Measurements from ENCODE around the gene DCC. TPM values are rescaled to one million over a fixed set of nuclear protein-coding genes. Genes with fewer than 3 reads are reported as not detected.
"Not testable (repeated sequence)": the region's sequence is repeated elsewhere in the genome, so short reads cannot be mapped to it uniquely, and the experiment has no call there.

The DCC gene
- total RNA-seq, 2 donors from 2014 or later = 0.18 to 0.34 TPM

- no peak for ATAC-seq
- intact Hi-C loops (cut with DNase I, micrococcal nuclease) = no loop called here
Measured at GRCh38 chr18:52345428-52345827, 5.4 kb downstream of the DCC start.

GRCh38 chr18:52348209-52348608, 8.2 kb downstream of the DCC start:
- DNase-seq = no peak
- intact Hi-C loops (cut with DNase I, micrococcal nuclease) = no loop called here
- no peak for ATAC-seq

More at GRCh38 chr18:52345428-52345827, 5.4 kb downstream of the DCC start:
- no peak for DNase-seq

GRCh38 chr18:52349498-52349897, 9.5 kb downstream of the DCC start:
- intact Hi-C loops (cut with DNase I, micrococcal nuclease) = no loop called here
- DNase-seq = no peak
- no peak for ATAC-seq

- no peak for ATAC-seq
- intact Hi-C loops (cut with DNase I, micrococcal nuclease) = no loop called here
- DNase-seq = no peak
Measured at GRCh38 chr18:52352920-52353319, 12.9 kb downstream of the DCC start.

GRCh38 chr18:52353589-52353988, 13.6 kb downstream of the DCC start:
- intact Hi-C loops (cut with DNase I, micrococcal nuclease) = no loop called here
- ATAC-seq (no peak), DNase-seq (no peak)

- DNase-seq = no peak
- ATAC-seq = no peak
- intact Hi-C loops (cut with DNase I, micrococcal nuclease) = no loop called here
Measured at GRCh38 chr18:52363861-52364260, 23.9 kb downstream of the DCC start.

- intact Hi-C loops (cut with DNase I, micrococcal nuclease); ATAC-seq; DNase-seq: not testable (repeated sequence)
Measured at GRCh38 chr18:52366851-52367250, 26.9 kb downstream of the DCC start.

- intact Hi-C loops (cut with DNase I, micrococcal nuclease) = no loop called here
- no peak for DNase-seq
- ATAC-seq = no peak
Measured at GRCh38 chr18:52367953-52368742, 28.2 kb downstream of the DCC start.

DNA sequence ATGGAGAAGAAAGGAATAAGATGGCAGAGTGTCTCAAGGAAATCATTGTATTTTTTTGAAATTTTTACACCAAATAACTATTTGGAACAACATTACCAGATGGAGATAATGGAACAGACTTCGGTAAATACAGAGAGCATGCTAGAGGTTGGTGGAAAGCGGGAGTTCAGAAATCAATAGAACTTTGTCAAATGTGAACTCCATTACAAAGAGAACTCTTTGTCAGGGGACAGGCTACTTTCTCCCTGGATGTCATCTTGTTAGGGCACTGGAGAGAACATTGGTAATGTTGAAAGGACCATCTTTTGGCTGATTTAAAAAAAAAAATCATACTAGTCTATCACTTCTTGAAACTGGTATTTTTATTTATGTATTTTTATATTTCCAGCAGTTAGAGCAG, 30.8 kb downstream of the DCC start:
- no peak for DNase-seq
- ATAC-seq = no peak
- intact Hi-C loops (cut with DNase I, micrococcal nuclease) = no loop called here

GRCh38 chr18:52376104-52376503, 36.1 kb downstream of the DCC start:
- intact Hi-C loops (cut with DNase I, micrococcal nuclease) = no loop called here
- ATAC-seq = no peak
- no peak for DNase-seq

DNA sequence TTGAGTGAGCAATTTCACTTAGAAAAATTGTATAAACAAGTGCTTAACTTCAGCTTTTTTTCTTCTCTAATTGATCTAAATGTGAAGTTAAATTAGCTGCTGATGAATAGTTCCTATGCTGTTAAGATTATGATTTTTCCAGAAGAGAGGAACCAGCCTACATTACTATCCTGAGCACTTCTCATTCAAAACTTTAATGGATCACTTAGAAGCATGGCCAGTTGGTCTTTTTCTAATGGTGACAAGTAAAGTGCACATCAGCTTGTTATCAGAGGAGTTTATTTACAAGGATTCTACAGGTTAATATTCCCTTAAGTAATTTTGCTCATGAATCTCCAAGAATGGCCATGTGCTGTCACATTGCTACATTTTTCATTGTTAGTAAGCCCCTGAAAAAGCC, 37.1 kb downstream of the DCC start:
- no peak for ATAC-seq
- no peak for DNase-seq
- intact Hi-C loops (cut with DNase I, micrococcal nuclease) = no loop called here

DNA sequence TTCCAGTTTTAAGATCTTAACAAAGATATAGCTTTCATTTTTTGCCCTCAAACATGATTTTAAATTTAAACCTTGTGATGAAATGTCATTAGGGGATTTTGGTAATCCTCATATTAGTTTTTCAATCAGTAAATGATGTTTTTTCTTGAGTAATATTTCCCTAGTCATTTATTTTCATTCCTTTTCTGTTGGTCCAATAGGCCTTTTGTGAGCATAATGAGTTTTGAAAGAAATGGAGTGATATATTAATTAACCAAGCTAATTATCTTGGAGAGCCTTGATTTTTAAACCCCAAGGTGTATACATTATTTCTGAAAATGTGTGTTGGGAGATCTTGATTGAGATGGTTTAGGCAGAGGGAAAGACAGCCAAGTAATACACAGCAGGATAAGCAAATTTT, 46.3 kb downstream of the DCC start:
- ATAC-seq = no peak

DNA sequence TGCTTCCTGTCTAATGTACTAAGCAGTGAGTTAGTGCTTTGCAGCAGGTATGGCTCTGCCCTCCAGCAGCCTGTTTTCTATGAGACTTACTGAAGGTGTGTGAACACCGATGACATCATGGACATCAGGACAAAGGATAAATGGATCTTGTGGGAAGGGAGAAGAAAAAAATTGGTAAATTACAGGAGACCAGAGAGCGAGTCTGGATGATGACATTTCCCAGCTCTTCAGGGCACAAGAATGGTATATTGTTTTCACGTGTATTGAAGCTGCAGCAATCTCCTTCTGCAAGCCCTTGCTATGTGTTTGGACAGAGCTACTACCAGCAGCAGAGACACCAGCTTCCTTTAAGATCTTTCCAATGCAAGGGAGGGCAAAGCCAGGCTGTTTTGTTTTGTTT, 47.2 kb downstream of the DCC start:
- intact Hi-C loops (cut with DNase I, micrococcal nuclease) = no loop called here
- ATAC-seq (no peak), DNase-seq (no peak)

More for the DNA sequence above, 46.3 kb downstream of the DCC start:
- intact Hi-C loops (cut with DNase I, micrococcal nuclease) = no loop called here
- no peak for DNase-seq

DNA sequence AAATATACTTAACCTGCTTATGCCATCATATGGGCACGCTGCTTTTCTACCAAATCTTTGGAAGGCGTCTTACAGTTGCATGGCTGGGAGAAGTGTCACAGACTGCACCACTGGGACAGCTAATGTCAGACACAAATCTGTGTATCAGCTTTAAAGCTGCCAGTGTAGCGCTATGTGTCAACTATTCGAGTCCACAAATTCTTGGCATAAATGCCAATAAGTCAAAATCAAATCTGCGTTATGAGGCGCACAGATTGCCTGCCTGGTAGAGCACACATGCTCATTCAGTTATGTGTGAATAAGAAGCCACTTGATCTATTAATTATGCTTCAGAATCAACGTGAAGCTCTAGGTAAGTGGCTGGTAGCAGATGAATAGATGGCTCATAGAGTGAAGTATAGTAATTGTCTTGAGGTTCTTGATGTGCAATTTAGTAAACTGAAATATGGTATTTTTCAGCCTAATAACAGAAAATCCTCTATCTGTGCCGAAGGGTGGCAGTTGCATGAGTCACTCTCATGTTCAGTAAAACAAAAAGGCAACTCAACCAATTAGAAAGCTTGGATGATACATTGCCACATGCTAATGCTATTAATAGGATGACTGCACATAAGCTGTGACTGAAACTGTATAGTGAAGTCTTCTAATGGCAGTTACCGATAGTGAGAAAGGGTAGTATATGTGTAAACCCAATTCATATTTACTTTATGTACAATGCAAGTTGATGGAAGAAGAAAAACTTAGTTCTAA, 52.0 kb downstream of the DCC start:
- ATAC-seq = no peak
- no peak for DNase-seq
- intact Hi-C loops (cut with DNase I, micrococcal nuclease) = no loop called here

GRCh38 chr18:52394602-52395001, 54.6 kb downstream of the DCC start:
- DNase-seq = no peak
- intact Hi-C loops (cut with DNase I, micrococcal nuclease) = no loop called here
- ATAC-seq = no peak

- DNase-seq (no peak), ATAC-seq (no peak)
- intact Hi-C loops (cut with DNase I, micrococcal nuclease) = no loop called here
Measured at GRCh38 chr18:52395146-52395852, 55.3 kb downstream of the DCC start.

DNA sequence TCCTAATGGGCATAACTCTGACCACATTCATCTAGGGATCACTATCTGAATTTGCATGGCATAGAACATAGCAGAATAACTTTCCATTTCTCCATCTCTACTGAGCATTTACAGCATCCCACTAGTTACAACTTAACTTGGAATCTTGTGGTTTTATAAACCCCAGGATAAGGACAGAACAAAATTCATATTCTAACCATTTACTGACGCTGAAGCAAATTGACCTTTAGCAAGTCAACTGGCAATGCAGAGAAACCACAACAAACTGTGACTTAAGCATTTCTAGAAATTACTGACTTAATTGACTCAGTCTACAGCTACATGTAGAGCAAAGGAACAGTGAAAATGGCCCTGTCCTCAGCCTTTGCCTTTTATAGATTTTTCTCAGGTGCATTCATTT, 61.2 kb downstream of the DCC start:
- no peak for DNase-seq
- ATAC-seq = no peak
- intact Hi-C loops (cut with DNase I, micrococcal nuclease) = no loop called here

GRCh38 chr18:52402814-52403213, 62.8 kb downstream of the DCC start:
- no peak for ATAC-seq

GRCh38 chr18:52403291-52404021, 63.5 kb downstream of the DCC start:
- intact Hi-C loops (cut with DNase I, micrococcal nuclease) = no loop called here
- ATAC-seq = no peak
- no peak for DNase-seq

More at GRCh38 chr18:52402814-52403213, 62.8 kb downstream of the DCC start:
- intact Hi-C loops (cut with DNase I, micrococcal nuclease) = no loop called here
- no peak for DNase-seq
